ENCODE data around the gene MRTFA. TPM values are rescaled to one million over a fixed set of nuclear protein-coding genes. Genes with fewer than 3 reads are reported as not detected.
"Not testable (repeated sequence)": the region's sequence is repeated elsewhere in the genome, so short reads cannot be mapped to it uniquely, and the experiment has no call there.

The MRTFA gene
- total RNA-seq, 3 donors from 2014 or later (not counting 1 experiment from before 2014, with no cell fraction given): 81.8 to 91.9 (median 83.5) TPM

DNA sequence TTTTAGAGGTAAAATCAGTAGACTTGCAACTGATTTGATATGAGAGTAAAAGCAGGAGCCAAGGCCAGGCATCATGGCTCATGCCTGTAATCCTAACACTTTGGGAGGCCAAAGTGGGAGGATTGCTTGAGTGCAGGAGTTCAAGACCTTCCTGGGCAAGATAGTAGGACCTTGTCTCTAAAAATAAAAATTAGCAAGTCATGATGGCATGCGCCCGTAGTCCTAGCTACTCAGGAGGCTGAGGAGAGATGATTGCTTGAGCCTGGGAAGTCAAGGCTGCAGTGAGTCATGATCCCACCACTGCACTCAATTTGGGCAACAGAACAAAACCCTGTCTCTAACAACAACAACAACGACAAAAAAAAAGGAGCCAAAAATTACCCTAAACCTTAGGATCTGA, 252.6 kb downstream of the MRTFA start:
- Mint-ChIP-seq H3K27ac (peak overlapping the region in 1 of 2 donors; percentile 8), H3K4me3 (no peak overlapping the region), H3K9me3 (no peaks in the 10 kb centered on the region), H3K4me1 (peaks cover 34 to 47% of the 10 kb centered on the region in 2 donors), H3K27me3 (ENCODE audit: low read depth in 2 of 2) (no peaks in the 10 kb centered on the region), H3K36me3 (no peaks in the 10 kb centered on the region)
- ATAC-seq (no peak), DNase-seq (no peak)
- no CpG with 5 or more reads among the region's 3 CpGs for WGBS (ENCODE audit: insufficient coverage)
- H3K4me3 ChIP-seq (ENCODE audit: low read length): no peak overlapping the region
- H3K27ac ChIP-seq (ENCODE audit: low read length): no peak overlapping the region
- intact Hi-C loops (cut with micrococcal nuclease): no loop called here
- no peaks in the 10 kb centered on the region for H3K9me3 ChIP-seq (ENCODE audit: control insufficient read depth, insufficient read depth, low read length)
- H3K27me3 ChIP-seq (ENCODE audit: control insufficient read depth, insufficient read depth, low read length): no peaks in the 10 kb centered on the region
- no peak for TF ChIP-seq CTCF (IDR thresholded peaks at IDR 0.05)
- no peaks in the 10 kb centered on the region for H3K36me3 ChIP-seq (ENCODE audit: control insufficient read depth, insufficient read depth, low read length)
- H3K4me1 ChIP-seq (ENCODE audit: control insufficient read depth, insufficient read depth, low read length): peaks cover 10% of the 10 kb centered on the region

DNA sequence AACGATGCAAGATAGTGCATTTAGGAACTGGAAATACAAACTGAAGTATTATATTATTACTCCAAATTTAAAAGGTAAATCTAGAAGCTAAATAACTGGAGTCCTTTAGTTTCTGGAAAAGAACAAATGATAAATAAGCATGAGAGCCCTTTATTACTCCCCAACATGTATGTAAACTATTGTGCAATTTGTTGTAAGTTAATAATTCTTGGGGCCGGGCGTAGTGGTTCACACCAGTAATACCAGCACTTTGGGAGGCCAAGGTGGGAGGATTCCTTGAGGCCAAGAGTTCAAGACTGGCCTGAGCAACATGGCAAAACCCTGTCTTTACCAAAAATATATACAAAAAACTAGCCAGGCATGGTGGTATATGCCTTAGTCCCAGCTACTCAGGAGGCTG, 255.1 kb downstream of the MRTFA start:
- Mint-ChIP-seq H3K27me3 (ENCODE audit: low read depth in 2 of 2) (no peaks in the 10 kb centered on the region), H3K4me1 (peaks cover 30 to 40% of the 10 kb centered on the region in 2 donors)

GRCh38 chr22:40378448-40378847, 258.1 kb downstream of the MRTFA start:
- H3K9me3 ChIP-seq (ENCODE audit: control insufficient read depth, insufficient read depth, low read length); H3K9me3 Mint-ChIP-seq; ATAC-seq; H3K4me3 ChIP-seq (ENCODE audit: low read length); H3K4me3 Mint-ChIP-seq; H3K27ac Mint-ChIP-seq; H3K36me3 ChIP-seq (ENCODE audit: control insufficient read depth, insufficient read depth, low read length); H3K36me3 Mint-ChIP-seq; H3K4me1 ChIP-seq (ENCODE audit: control insufficient read depth, insufficient read depth, low read length); intact Hi-C loops (cut with micrococcal nuclease); H3K27ac ChIP-seq (ENCODE audit: low read length); DNase-seq; H3K27me3 Mint-ChIP-seq (ENCODE audit: low read depth in 2 of 2); H3K27me3 ChIP-seq (ENCODE audit: control insufficient read depth, insufficient read depth, low read length): not testable (repeated sequence)
- H3K4me1 Mint-ChIP-seq: peaks cover 11 to 21% of the 10 kb centered on the region in 2 donors
- 89% methylated on average over 10 of the region's 11 CpGs for WGBS (ENCODE audit: insufficient coverage)

More for the DNA sequence above, 255.1 kb downstream of the MRTFA start:
- H3K4me3 Mint-ChIP-seq: no peak overlapping the region
- no peaks in the 10 kb centered on the region for H3K27me3 ChIP-seq (ENCODE audit: control insufficient read depth, insufficient read depth, low read length)
- H3K4me3 ChIP-seq (ENCODE audit: low read length): no peak overlapping the region
- peaks cover 10% of the 10 kb centered on the region for H3K4me1 ChIP-seq (ENCODE audit: control insufficient read depth, insufficient read depth, low read length)
- no peaks in the 10 kb centered on the region for H3K36me3 Mint-ChIP-seq
- no peak for ATAC-seq
- no peak overlapping the region for H3K27ac Mint-ChIP-seq
- H3K9me3 ChIP-seq (ENCODE audit: control insufficient read depth, insufficient read depth, low read length): no peaks in the 10 kb centered on the region
- no peaks in the 10 kb centered on the region for H3K9me3 Mint-ChIP-seq
- no peak for TF ChIP-seq CTCF (IDR thresholded peaks at IDR 0.05)
- 100% methylated on average over 2 of the region's 3 CpGs for WGBS (ENCODE audit: insufficient coverage)
- no peaks in the 10 kb centered on the region for H3K36me3 ChIP-seq (ENCODE audit: control insufficient read depth, insufficient read depth, low read length)
- DNase-seq: no peak
- intact Hi-C loops (cut with micrococcal nuclease): no loop called here
- H3K27ac ChIP-seq (ENCODE audit: low read length): no peak overlapping the region

- no peak overlapping the region for H3K4me3 ChIP-seq (ENCODE audit: low read length)
- peaks cover 4% of the 10 kb centered on the region for H3K4me1 ChIP-seq (ENCODE audit: control insufficient read depth, insufficient read depth, low read length)
- Mint-ChIP-seq H3K27me3 (ENCODE audit: low read depth in 2 of 2) (no peaks in the 10 kb centered on the region), H3K4me1 (peaks cover 8 to 18% of the 10 kb centered on the region in 2 donors), H3K9me3 (no peaks in the 10 kb centered on the region), H3K36me3 (no peaks in the 10 kb centered on the region), H3K27ac (no peak overlapping the region), H3K4me3 (no peak overlapping the region)
- ATAC-seq (no peak), DNase-seq (no peak)
- 88% methylated on average over 2 of the region's 2 CpGs for WGBS (ENCODE audit: insufficient coverage)
- TF ChIP-seq CTCF (IDR thresholded peaks at IDR 0.05): no peak
- H3K27me3 ChIP-seq (ENCODE audit: control insufficient read depth, insufficient read depth, low read length): no peaks in the 10 kb centered on the region
- intact Hi-C loops (cut with micrococcal nuclease): no loop called here
- no peak overlapping the region for H3K27ac ChIP-seq (ENCODE audit: low read length)
- no peaks in the 10 kb centered on the region for H3K36me3 ChIP-seq (ENCODE audit: control insufficient read depth, insufficient read depth, low read length)
- no peaks in the 10 kb centered on the region for H3K9me3 ChIP-seq (ENCODE audit: control insufficient read depth, insufficient read depth, low read length)
Measured at GRCh38 chr22:40377931-40378330, 258.6 kb downstream of the MRTFA start.
